Measurements from ENCODE around the gene KCNJ13.
"Not testable (repeated sequence)": the region's sequence is repeated elsewhere in the genome, so short reads cannot be mapped to it uniquely, and the experiment has no call there.

The KCNJ13 gene

DNA sequence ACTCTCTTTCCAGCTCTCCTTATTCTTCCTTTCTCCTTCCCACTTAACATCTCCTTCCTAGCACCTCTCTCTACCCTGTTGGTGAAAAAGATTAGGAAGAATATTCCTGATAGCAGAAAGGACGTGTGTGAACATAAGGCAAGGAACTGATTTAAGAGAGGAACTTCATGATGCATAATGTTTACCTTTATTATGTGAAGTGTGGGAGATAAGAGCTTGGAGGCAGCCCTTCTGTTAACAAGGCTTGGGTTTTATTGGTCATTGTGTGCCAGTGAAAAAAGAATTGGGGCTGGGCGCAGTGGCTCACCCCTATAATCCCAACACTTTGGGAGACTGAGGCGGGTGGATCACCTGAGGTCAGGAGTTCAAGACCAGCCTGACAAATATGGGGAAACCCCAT, 34.4 kb downstream of the KCNJ13 start:
- Mint-ChIP-seq H3K4me1 (ENCODE audit: low read depth) (peaks cover 8% of the 10 kb centered on the region), H3K36me3 (ENCODE audit: low read depth) (peaks cover 65% of the 10 kb centered on the region), H3K9me3 (no peaks in the 10 kb centered on the region), H3K27me3 (no peaks in the 10 kb centered on the region), H3K4me3 (no peak overlapping the region), H3K27ac (no peak overlapping the region)
- no peak for DNase-seq

DNA sequence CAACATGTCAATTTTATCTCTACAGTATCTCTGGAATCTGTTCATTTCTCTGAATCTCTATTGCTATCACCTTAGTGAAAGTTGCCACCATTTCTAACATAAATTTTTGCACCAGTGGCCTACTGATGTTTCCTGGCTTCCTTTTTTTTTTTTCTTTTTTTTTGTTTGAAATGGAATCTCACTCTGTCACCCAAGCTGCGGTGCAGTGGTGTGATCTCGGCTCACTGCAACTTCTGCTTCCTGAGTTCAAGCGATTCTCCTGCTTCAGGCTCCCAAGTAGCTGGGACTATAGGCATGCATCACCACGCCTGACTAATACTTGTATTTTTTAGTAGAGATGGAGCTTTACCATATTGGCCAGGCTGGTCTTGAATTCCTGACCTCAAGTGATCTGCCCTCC, 35.1 kb downstream of the KCNJ13 start:
- DNase-seq = no peak
- Mint-ChIP-seq H3K36me3 (ENCODE audit: low read depth) (peaks cover 70% of the 10 kb centered on the region), H3K9me3 (no peaks in the 10 kb centered on the region), H3K27me3 (no peaks in the 10 kb centered on the region), H3K27ac (no peak overlapping the region), H3K4me1 (ENCODE audit: low read depth) (peaks cover 8% of the 10 kb centered on the region), H3K4me3 (no peak overlapping the region)

DNA sequence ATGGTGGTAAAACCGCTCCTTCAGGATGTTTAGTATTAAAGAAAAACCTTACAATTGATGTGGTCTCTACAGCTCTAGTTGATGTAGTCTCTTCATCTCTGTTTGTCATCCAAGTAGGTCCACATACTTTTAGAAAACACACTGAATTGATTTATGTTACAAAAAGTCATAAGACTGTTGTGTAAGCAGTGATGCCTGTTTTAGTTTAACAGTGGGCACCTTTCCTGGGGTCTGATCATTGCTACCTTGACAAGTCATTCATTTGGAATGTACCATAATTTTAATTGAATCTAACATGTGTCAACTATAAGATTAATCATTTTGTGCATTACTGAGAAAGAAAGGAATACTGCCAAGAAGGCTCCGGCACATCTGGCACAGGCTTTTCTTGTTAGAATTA, 44.9 kb downstream of the KCNJ13 start:
- H3K9me3 Mint-ChIP-seq = no peaks in the 10 kb centered on the region
- H3K36me3 Mint-ChIP-seq (ENCODE audit: low read depth) = peaks cover 73% of the 10 kb centered on the region
- H3K27me3 Mint-ChIP-seq = no peaks in the 10 kb centered on the region
- H3K27ac Mint-ChIP-seq = no peak overlapping the region
- no peak for DNase-seq
- no peak overlapping the region for H3K4me3 Mint-ChIP-seq
- H3K4me1 Mint-ChIP-seq (ENCODE audit: low read depth) = peaks cover 10% of the 10 kb centered on the region

DNA sequence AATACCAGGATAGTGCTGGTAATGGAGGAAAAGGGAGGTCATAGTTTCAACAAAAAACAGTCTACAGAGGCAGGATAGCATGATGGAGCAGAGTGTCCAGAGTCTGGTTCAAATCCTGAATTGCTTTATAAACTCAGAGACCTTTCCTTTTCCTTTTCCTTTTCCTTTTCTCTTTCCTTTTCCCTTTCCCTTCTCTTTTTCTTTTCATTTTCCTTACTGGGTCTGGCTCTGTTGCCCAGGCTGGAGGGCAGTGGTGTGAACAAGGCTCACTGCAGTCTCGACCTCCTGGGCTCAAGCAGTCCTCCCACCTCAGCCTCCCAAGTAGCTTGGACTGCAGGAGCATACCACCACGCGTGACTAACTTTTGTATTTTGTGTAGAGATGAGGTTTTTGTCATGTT, 47.6 kb downstream of the KCNJ13 start:
- H3K27ac Mint-ChIP-seq = no peak overlapping the region

DNA sequence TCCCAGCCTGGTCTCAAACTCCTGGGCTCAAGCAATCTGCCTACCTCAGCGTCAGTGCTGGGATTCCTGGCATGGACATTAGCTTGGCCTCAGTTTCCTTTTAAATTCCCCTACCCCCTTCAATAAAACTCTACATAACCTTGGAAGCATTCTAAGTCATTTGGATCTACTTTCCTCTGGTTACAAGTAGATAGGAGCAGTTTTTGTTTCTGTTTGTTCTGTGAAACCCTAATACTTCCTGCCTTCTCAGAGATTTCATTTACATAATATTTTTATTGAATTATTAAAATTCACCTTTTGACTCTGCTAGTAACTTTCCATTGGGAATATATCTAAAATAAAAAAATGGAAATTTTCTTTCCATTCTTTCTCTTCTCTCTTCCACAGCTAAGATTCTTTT, 53.3 kb downstream of the KCNJ13 start:
- Mint-ChIP-seq H3K36me3 (ENCODE audit: low read depth) (peaks cover 79% of the 10 kb centered on the region), H3K4me1 (ENCODE audit: low read depth) (peaks cover 36% of the 10 kb centered on the region), H3K27me3 (no peaks in the 10 kb centered on the region), H3K9me3 (peaks cover 4% of the 10 kb centered on the region), H3K27ac (no peak overlapping the region), H3K4me3 (no peak overlapping the region)
- no peak for DNase-seq

More for the DNA sequence above, 47.6 kb downstream of the KCNJ13 start:
- Mint-ChIP-seq H3K9me3 (no peaks in the 10 kb centered on the region), H3K36me3 (ENCODE audit: low read depth) (peaks cover 78% of the 10 kb centered on the region), H3K4me1 (ENCODE audit: low read depth) (peaks cover 10% of the 10 kb centered on the region), H3K4me3 (no peak overlapping the region), H3K27me3 (no peaks in the 10 kb centered on the region)
- no peak for DNase-seq

DNA sequence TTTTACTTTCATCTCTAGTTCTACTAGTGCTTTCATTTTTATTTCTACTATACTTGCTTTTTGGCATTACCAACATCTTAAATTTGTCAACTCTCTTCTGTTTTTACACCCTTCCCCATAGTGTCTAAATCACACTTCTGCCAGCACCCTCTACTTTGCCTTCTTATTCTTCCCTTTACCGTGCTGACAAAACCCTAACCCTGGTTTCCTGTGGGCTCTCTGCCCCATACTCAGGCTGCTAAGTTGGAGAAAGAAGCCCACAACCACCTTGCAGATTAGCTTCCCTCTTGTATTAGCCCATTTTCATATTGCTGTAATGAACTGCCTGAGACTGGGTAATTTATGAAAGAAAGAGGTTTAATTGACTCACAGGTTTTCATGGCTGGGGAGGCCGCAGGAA, 54.5 kb downstream of the KCNJ13 start:
- Mint-ChIP-seq H3K4me3 (no peak overlapping the region), H3K27ac (peak overlapping the region; percentile 71), H3K4me1 (ENCODE audit: low read depth) (peaks cover 44% of the 10 kb centered on the region), H3K9me3 (peaks cover 4% of the 10 kb centered on the region), H3K36me3 (ENCODE audit: low read depth) (peaks cover 79% of the 10 kb centered on the region), H3K27me3 (no peaks in the 10 kb centered on the region)
- no peak for DNase-seq

DNA sequence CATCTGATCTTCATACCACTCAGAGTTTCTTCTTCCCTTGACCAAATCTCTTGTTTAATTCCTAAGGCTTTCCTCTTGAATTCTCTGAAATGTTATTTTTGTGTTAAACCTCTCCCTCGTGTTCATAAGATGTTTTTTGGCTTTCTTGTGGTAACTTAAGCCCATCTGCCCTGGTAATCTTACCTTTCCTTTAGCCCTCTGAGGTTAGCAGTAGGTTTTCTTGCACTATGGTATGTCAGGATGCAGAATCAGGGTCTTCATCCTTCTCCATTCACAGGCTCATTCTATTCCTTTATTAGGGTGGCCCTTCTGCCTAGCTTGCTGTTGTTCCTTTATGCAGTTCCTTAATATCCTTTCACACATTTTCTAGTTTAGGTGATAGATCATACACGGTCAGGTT, 55.1 kb downstream of the KCNJ13 start:
- Mint-ChIP-seq H3K4me3 (no peak overlapping the region), H3K36me3 (ENCODE audit: low read depth) (peaks cover 82% of the 10 kb centered on the region), H3K27ac (no peak overlapping the region), H3K4me1 (ENCODE audit: low read depth) (peaks cover 46% of the 10 kb centered on the region), H3K27me3 (no peaks in the 10 kb centered on the region), H3K9me3 (peaks cover 4% of the 10 kb centered on the region)
- DNase-seq = no peak

DNA sequence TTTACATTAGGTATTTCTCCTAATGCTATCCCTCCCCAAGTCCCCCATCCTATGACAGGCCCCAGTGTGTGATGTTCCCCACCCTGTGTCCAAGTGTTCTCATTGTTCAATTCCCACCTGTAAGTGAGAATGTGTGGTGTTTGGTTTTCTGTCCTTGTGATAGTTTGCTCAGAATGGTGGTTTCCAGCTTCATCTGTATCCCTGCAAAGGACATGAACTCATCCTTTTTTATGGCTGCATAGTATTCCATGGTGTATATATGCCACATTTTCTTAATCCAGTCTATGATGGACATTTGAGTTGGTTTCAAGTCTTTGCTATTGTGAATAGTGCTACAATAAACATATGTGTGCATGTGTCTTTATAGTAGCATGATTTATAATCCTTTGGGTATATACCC, 56.3 kb downstream of the KCNJ13 start:
- H3K27me3 Mint-ChIP-seq, H3K9me3 Mint-ChIP-seq: not testable (repeated sequence)
- H3K36me3 Mint-ChIP-seq (ENCODE audit: low read depth) = peaks cover 81% of the 10 kb centered on the region

More for the DNA sequence above, 56.3 kb downstream of the KCNJ13 start:
- H3K4me1 Mint-ChIP-seq (ENCODE audit: low read depth) = peaks cover 55% of the 10 kb centered on the region
- not testable (repeated sequence) for H3K27ac Mint-ChIP-seq, H3K4me3 Mint-ChIP-seq, DNase-seq

All from activated T-cell treated with anti-CD3 and anti-CD28 coated beads, Interleukin-2, amount 50 U/mL, for 24 hours (primary cell).